Kidney capillary endothelial cell (primary cell): ENCODE data around the gene BCL11B.

Source experiments
- DNase-seq: peaks from one replicate; pipeline ENCODE4 v3.0.0-alpha.2; 2018; ENCODE audit warnings: low spot score

Gene BCL11B

GRCh38 chr14:99119554-99120525, 152.2 kb downstream of the BCL11B start:
- no peak for DNase-seq
